HCT116 (cell line): ENCODE measurements around the gene SPRR2G.

Source experiments
- CBX3 ChIP-seq: IDR thresholded peaks from 2 replicates; pipeline ENCODE4 v1.6.1; 2012; ENCODE audit warnings: low read depth
- CTCF ChIP-seq, 3 experiments: fragments of 200-600 bp in 1 of 3; sonication (generic) in 1 of 3; IDR thresholded peaks in 2 of 3; conservative IDR thresholded peaks in 1 of 3; 2 replicates each; pipeline ENCODE4 v1.5.1; 2012 to 2017; ENCODE audit warnings: low read depth in 2 of 3, low read length in 2 of 3, antibody characterized with exemption in 1 of 3, borderline replicate concordance in 1 of 3, control low read depth in 1 of 3, mild to moderate bottlenecking in 1 of 3, mixed read lengths in 1 of 3, mixed run types in 1 of 3, moderate library complexity in 1 of 3; ENCODE audit not compliant: insufficient read depth in 1 of 3
- ELF1 ChIP-seq: IDR thresholded peaks from 2 replicates; pipeline ENCODE4 v1.6.1; 2012; ENCODE audit warnings: low read depth, borderline replicate concordance
- EZH2 ChIP-seq: fragments of 200-600 bp; sonication (generic); IDR thresholded peaks from 2 replicates; pipeline ENCODE4 v1.6.1; 2017; ENCODE audit warnings: antibody characterized with exemption, mixed run types
- EZH2phosphoT487 ChIP-seq: fragments of 200-600 bp; IDR thresholded peaks from 2 replicates; pipeline ENCODE4 v1.6.1; 2018; ENCODE audit warnings: antibody characterized with exemption, borderline replicate concordance
- FOSL1 ChIP-seq: IDR thresholded peaks from 2 replicates; pipeline ENCODE4 v1.6.1; 2012; ENCODE audit warnings: low read depth
- MAX ChIP-seq: IDR thresholded peaks from 2 replicates; pipeline ENCODE4 v1.6.1; 2012
- POLR2A ChIP-seq: IDR thresholded peaks from 2 replicates; pipeline ENCODE4 v1.7.0; 2011; ENCODE audit warnings: borderline replicate concordance; ENCODE audit not compliant: insufficient read depth, insufficient read length; ENCODE audit errors: extremely low read depth
- POLR2AphosphoS5 ChIP-seq: IDR thresholded peaks from 2 replicates; pipeline ENCODE4 v1.6.1; 2011; ENCODE audit warnings: mild to moderate bottlenecking, low read depth, low read length, moderate library complexity
- RAD21 ChIP-seq: IDR thresholded peaks from 2 replicates; pipeline ENCODE4 v1.6.1; 2012; ENCODE audit warnings: low read depth, mild to moderate bottlenecking
- TCF7L2 ChIP-seq: IDR thresholded peaks from 2 replicates; pipeline ENCODE4 v1.7.0; 2011; ENCODE audit warnings: borderline replicate concordance, inconsistent platforms; ENCODE audit not compliant: insufficient read depth, insufficient read length; ENCODE audit errors: extremely low read depth
- ZFX ChIP-seq: fragments of 450-650 bp; IDR thresholded peaks from 2 replicates; pipeline ENCODE4 v1.6.1; 2017
- TF ChIP-seq, protein P1 (sequence below): IDR thresholded peaks from 2 replicates; pipeline ENCODE4 v1.6.1; 2011; ENCODE audit warnings: mild to moderate bottlenecking, low read length, moderate library complexity; ENCODE audit not compliant: insufficient replicate concordance; ENCODE audit errors: extremely low read depth
- TF ChIP-seq, protein P2 (sequence below): IDR thresholded peaks from 2 replicates; pipeline ENCODE4 v1.6.1; 2012; ENCODE audit warnings: low read depth

DNA sequence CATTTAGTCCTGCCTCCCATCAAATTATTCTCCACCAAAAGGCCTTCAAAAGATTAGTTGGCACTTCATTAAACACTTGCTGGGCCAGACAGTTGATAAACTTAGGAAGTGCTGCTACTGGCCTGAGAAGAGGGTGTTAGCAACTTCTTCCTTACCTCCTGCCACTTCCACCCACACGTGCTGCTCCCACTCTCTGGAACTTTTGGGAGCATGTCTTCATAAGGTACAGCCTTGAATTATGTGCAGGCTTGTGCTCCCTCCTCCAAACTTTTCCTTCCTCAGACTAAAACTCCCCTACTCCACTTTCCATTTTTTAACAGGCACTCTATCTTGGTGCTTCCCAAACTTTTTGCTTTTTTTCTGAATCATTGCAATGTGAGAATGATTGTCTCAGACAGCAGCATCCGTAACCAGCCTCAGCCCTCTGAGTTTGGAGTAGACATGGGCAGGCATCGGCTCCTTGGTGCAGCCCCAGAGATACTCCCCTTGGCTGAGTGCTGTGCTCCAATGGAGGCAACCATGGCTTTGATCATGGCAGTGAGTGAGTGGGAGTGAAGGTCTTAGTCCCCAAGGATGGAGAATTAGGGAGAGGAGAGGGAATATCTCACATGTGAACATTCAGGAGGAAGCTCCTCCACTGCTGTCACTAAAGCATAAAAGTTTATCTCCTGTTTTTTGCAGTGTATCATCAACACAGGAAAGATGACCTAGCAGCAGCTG, 43.8 kb upstream of the SPRR2G start:
- no peak for TF ChIP-seq CBX3
- TF ChIP-seq EZH2, result no peak
- TF ChIP-seq MAX, result no peak
- TF ChIP-seq, protein P1, sequence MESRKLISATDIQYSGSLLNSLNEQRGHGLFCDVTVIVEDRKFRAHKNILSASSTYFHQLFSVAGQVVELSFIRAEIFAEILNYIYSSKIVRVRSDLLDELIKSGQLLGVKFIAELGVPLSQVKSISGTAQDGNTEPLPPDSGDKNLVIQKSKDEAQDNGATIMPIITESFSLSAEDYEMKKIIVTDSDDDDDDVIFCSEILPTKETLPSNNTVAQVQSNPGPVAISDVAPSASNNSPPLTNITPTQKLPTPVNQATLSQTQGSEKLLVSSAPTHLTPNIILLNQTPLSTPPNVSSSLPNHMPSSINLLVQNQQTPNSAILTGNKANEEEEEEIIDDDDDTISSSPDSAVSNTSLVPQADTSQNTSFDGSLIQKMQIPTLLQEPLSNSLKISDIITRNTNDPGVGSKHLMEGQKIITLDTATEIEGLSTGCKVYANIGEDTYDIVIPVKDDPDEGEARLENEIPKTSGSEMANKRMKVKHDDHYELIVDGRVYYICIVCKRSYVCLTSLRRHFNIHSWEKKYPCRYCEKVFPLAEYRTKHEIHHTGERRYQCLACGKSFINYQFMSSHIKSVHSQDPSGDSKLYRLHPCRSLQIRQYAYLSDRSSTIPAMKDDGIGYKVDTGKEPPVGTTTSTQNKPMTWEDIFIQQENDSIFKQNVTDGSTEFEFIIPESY, result no peak
- no peak for TF ChIP-seq POLR2A
- no peak for TF ChIP-seq POLR2AphosphoS5
- TF ChIP-seq, protein P2, sequence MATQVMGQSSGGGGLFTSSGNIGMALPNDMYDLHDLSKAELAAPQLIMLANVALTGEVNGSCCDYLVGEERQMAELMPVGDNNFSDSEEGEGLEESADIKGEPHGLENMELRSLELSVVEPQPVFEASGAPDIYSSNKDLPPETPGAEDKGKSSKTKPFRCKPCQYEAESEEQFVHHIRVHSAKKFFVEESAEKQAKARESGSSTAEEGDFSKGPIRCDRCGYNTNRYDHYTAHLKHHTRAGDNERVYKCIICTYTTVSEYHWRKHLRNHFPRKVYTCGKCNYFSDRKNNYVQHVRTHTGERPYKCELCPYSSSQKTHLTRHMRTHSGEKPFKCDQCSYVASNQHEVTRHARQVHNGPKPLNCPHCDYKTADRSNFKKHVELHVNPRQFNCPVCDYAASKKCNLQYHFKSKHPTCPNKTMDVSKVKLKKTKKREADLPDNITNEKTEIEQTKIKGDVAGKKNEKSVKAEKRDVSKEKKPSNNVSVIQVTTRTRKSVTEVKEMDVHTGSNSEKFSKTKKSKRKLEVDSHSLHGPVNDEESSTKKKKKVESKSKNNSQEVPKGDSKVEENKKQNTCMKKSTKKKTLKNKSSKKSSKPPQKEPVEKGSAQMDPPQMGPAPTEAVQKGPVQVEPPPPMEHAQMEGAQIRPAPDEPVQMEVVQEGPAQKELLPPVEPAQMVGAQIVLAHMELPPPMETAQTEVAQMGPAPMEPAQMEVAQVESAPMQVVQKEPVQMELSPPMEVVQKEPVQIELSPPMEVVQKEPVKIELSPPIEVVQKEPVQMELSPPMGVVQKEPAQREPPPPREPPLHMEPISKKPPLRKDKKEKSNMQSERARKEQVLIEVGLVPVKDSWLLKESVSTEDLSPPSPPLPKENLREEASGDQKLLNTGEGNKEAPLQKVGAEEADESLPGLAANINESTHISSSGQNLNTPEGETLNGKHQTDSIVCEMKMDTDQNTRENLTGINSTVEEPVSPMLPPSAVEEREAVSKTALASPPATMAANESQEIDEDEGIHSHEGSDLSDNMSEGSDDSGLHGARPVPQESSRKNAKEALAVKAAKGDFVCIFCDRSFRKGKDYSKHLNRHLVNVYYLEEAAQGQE, result no peak
- no peak for TF ChIP-seq ZFX
- no peak for TF ChIP-seq CTCF (IDR thresholded peaks at IDR 0.05 in 2 of 3, conservative IDR thresholded peaks at IDR 0.05 in 1 of 3; ENCODE audit: borderline replicate concordance in 1 of 3, insufficient read depth in 1 of 3, low read depth in 2 of 3, low read length in 2 of 3)
- TF ChIP-seq TCF7L2, result no peak
- no peak for TF ChIP-seq FOSL1
- TF ChIP-seq RAD21, result no peak
- TF ChIP-seq EZH2phosphoT487, result no peak
- TF ChIP-seq ELF1, result no peak
